Measurements from ENCODE around the gene CCDC74B.

DNA sequence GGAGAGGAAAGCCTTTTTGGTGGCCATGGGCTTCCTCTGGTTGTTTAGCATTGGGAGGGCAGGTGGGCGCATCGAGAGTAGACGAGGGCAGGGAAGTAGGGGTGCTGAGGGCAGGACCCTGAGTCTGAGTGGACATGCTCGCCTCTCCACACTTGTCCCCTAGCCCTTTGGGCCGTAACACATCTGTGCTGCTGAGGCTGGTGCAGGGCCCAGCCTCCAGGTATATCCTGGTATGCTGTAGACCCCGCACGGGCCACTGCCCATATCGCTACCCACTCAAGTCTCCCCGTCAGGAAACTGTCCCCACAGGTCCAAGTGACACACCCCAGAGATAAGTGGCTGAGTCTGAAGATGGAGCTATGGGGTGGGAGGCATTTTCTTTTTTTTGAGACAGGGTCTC, 13.7 kb upstream of the CCDC74B start:
- TF ChIP-seq, protein P1, sequence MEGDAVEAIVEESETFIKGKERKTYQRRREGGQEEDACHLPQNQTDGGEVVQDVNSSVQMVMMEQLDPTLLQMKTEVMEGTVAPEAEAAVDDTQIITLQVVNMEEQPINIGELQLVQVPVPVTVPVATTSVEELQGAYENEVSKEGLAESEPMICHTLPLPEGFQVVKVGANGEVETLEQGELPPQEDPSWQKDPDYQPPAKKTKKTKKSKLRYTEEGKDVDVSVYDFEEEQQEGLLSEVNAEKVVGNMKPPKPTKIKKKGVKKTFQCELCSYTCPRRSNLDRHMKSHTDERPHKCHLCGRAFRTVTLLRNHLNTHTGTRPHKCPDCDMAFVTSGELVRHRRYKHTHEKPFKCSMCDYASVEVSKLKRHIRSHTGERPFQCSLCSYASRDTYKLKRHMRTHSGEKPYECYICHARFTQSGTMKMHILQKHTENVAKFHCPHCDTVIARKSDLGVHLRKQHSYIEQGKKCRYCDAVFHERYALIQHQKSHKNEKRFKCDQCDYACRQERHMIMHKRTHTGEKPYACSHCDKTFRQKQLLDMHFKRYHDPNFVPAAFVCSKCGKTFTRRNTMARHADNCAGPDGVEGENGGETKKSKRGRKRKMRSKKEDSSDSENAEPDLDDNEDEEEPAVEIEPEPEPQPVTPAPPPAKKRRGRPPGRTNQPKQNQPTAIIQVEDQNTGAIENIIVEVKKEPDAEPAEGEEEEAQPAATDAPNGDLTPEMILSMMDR (IDR thresholded peaks at IDR 0.05; ENCODE audit: insufficient read depth, low read length, poor library complexity, severe bottlenecking) = no peak
- no peak for TF ChIP-seq EZH2phosphoT487 (conservative IDR thresholded peaks at IDR 0.05; ENCODE audit: low read length)
